K562 (cell line): ENCODE data around the gene METTL14. TPM values are rescaled to one million over a fixed set of nuclear protein-coding genes. Genes with fewer than 3 reads are reported as not detected.

ENCODE experiments used
- ATAC-seq: fragments of 200-7000 bp; cut with Tn5 transposase; 3 replicates; pipeline ENCODE4 v1.9.1; 2020; ENCODE audit warnings: moderate library complexity
- BruUV-seq: library from RNA; stranded (reverse); fragments of 400-500 nt; replicated peaks from 2 replicates; lab custom pipeline; 2021; lab: Mats Ljungman, UMichigan
- CTCF ChIA-PET: fragments of 300-600 bp; formaldehyde crosslinking; extraction: SDS; loops from one replicate; lab custom pipeline; 2021; ENCODE audit warnings: low intra/inter-chr PET ratio; lab: Yijun Ruan, JAX
- POLR2A ChIA-PET: fragments of 300-600, 350-650 bp; sonication (Branson Sonifier 250); formaldehyde crosslinking; extraction: SDS; loops from one replicate; lab custom pipeline; 2021; ENCODE audit warnings: antibody characterized with exemption, inconsistent platforms; lab: Yijun Ruan, JAX
- DNase-seq, 4 experiments: peaks; one replicate each; pipeline versions ENCODE4 v3.0.0 to v3.0.0-alpha.2; 2011 to 2018; ENCODE audit warnings: low spot score in 3 of 4, mixed read lengths in 3 of 4; ENCODE audit errors: extremely low read depth in 1 of 4
- FAIRE-seq: peaks from 2 replicates; lab custom pipeline; 2011; peaks lifted over from hg19 to GRCh38; lab: Jason Lieb, UNC
- H2AFZ ChIP-seq: 2 replicates; pipeline ENCODE4 v1.6.0; 2011; ENCODE audit warnings: low read depth, low read length, control low read depth, inconsistent platforms
- H3K27ac ChIP-seq: fragments of 200-600 bp; 3 replicates; pipeline ENCODE4 v1.8.0; 2011; ENCODE audit warnings: low read depth, mild to moderate bottlenecking, control low read depth, inconsistent platforms, low read length, moderate library complexity, mixed read lengths; ENCODE audit errors: extremely low read depth
- H3K27me3 ChIP-seq, 2 experiments: fragments of 300-600 bp in 1 of 2; 2 replicates in 1 of 2; 3 replicates in 1 of 2; pipeline versions ENCODE4 v1.6.0 to v1.8.0; 2011; ENCODE audit warnings: inconsistent platforms in 2 of 2, low read length in 2 of 2, mild to moderate bottlenecking in 1 of 2, mixed read lengths in 1 of 2, moderate library complexity in 1 of 2; ENCODE audit not compliant: control insufficient read depth in 2 of 2, insufficient read depth in 2 of 2
- H3K36me3 ChIP-seq: fragments of 300-600 bp; 3 replicates; pipeline ENCODE4 v1.8.0; 2011; ENCODE audit warnings: mild to moderate bottlenecking, low read length, inconsistent platforms; ENCODE audit not compliant: control insufficient read depth, insufficient read depth
- H3K4me1 ChIP-seq, 2 experiments: fragments of 200-600 bp in 1 of 2; replicated peaks in 1 of 2; 2 replicates in 1 of 2; 3 replicates in 1 of 2; pipeline versions ENCODE4 v1.5.1 to v1.8.0; 2011; ENCODE audit warnings: inconsistent platforms in 2 of 2, low read length in 2 of 2, mild to moderate bottlenecking in 1 of 2, mixed read lengths in 1 of 2, moderate library complexity in 1 of 2; ENCODE audit not compliant: control insufficient read depth in 2 of 2, insufficient read depth in 2 of 2
- H3K4me2 ChIP-seq: 2 replicates; pipeline ENCODE4 v1.6.1; 2011; ENCODE audit warnings: low read length, control low read depth, inconsistent platforms, mixed read lengths; ENCODE audit not compliant: insufficient read depth
- H3K4me3 ChIP-seq: fragments of 200-600 bp; sonication (generic), shearing (Covaris generic); 2 replicates; pipeline ENCODE4 v1.5.1; 2016; ENCODE audit warnings: control low read depth, inconsistent platforms
- H3K79me2 ChIP-seq: fragments of 200-600 bp; 3 replicates; pipeline ENCODE4 v1.8.0; 2011; ENCODE audit warnings: low read length, inconsistent platforms; ENCODE audit not compliant: control insufficient read depth, insufficient read depth
- H3K9ac ChIP-seq, 2 experiments: 2 replicates each; pipeline versions ENCODE4 v1.6.0 to v1.6.1; 2011; ENCODE audit warnings: low read depth in 2 of 2, low read length in 2 of 2, control low read depth in 1 of 2, inconsistent platforms in 1 of 2, mild to moderate bottlenecking in 1 of 2, mixed read lengths in 1 of 2; ENCODE audit not compliant: insufficient read depth in 1 of 2
- H3K9me1 ChIP-seq: one replicate; pipeline ENCODE4 v1.6.0; 2011; ENCODE audit warnings: inconsistent platforms, mild to moderate bottlenecking, low read length, moderate library complexity; ENCODE audit not compliant: control insufficient read depth, insufficient read depth
- H3K9me3 ChIP-seq: replicated peaks from 2 replicates; pipeline ENCODE4 v1.5.1; 2011; ENCODE audit warnings: low read depth, low read length, inconsistent platforms; ENCODE audit not compliant: control insufficient read depth, insufficient read depth
- H4K20me1 ChIP-seq: replicated peaks from 2 replicates; pipeline ENCODE4 v1.6.1; 2011; ENCODE audit warnings: low read length, inconsistent platforms, mixed read lengths; ENCODE audit not compliant: control insufficient read depth, insufficient read depth
- CEBPZ ChIP-seq: fragments of 150-350 bp; IDR thresholded peaks from 2 replicates; pipeline ENCODE4 v1.6.1; 2014; ENCODE audit warnings: low read depth, mild to moderate bottlenecking, low read length, borderline replicate concordance
- MLLT1 ChIP-seq, 2 experiments: fragments of 450-650 bp; IDR thresholded peaks; 2 replicates each; pipeline ENCODE4 v1.6.1; 2016
- POLR2G ChIP-seq: fragments of 200-400 bp; formaldehyde crosslinking; IDR thresholded peaks from 2 replicates; pipeline ENCODE4 v1.6.1; 2017; ENCODE audit warnings: low read depth, mild to moderate bottlenecking, antibody characterized with exemption, low read length, moderate library complexity
- TARDBP ChIP-seq: fragments of 450-650 bp; IDR thresholded peaks from 2 replicates; pipeline ENCODE4 v1.6.1; 2016
- TCF7 ChIP-seq: sonication (generic); IDR thresholded peaks from 2 replicates; pipeline ENCODE4 v1.6.1; 2016; ENCODE audit warnings: antibody characterized with exemption, borderline replicate concordance
- TEAD2 ChIP-seq: fragments of 450-650 bp; IDR thresholded peaks from 2 replicates; pipeline ENCODE4 v1.6.1; 2016; ENCODE audit warnings: missing genetic modification characterization, control low read depth, missing compliant biosample characterization
- THRAP3 ChIP-seq: fragments of 450-650 bp; IDR thresholded peaks from 2 replicates; pipeline ENCODE4 v1.6.1; 2016; ENCODE audit warnings: mild to moderate bottlenecking, inconsistent platforms, borderline replicate concordance
- TRIM24 ChIP-seq, 2 experiments: fragments of 450-650 bp; IDR thresholded peaks; 2 replicates each; pipeline ENCODE4 v1.6.1; 2016
- ZBTB43 ChIP-seq: sonication (generic); formaldehyde crosslinking; IDR thresholded peaks from 2 replicates; pipeline ENCODE4 v1.8.0; 2023; ENCODE audit warnings: mild to moderate bottlenecking, missing genetic modification reagents
- ZNF586 ChIP-seq: fragments of 450-650 bp; formaldehyde crosslinking; conservative IDR thresholded peaks from 2 replicates; pipeline ENCODE4 v1.4.0; 2020; ENCODE audit warnings: mild to moderate bottlenecking, moderate library complexity
- ZNF76 ChIP-seq: fragments of 250-450 bp; sonication (Bioruptor Pico); IDR thresholded peaks from 2 replicates; pipeline ENCODE4 v1.4.0; 2020; ENCODE audit warnings: mild to moderate bottlenecking, moderate library complexity, borderline replicate concordance
- ZSCAN32 ChIP-seq: fragments of 450-650 bp; formaldehyde crosslinking; IDR thresholded peaks from 2 replicates; pipeline ENCODE4 v1.4.0; 2020; ENCODE audit warnings: mild to moderate bottlenecking, moderate library complexity
- WGBS: fragments of 100-300 bp; shearing (Covaris generic); methylation state at CpG from one replicate; pipeline ENCODE4 v1.1.6; 2016; ENCODE audit warnings: low coverage, mixed read lengths; ENCODE audit not compliant: insufficient coverage; ENCODE audit errors: missing lambda C conversion rate; 5-methylcytosine and 5-hydroxymethylcytosine counted together
- in situ Hi-C: fragments of 300-500 bp; cut with MboI; formaldehyde crosslinking; loops from 4 replicates; pipeline ENCODE4 v1.15.0; 2018; ENCODE audit warnings: inconsistent platforms, mixed read lengths
- intact Hi-C: fragments of 100-400 bp; cut with micrococcal nuclease; formaldehyde crosslinking; loops from 2 replicates; pipeline ENCODE4 v1.14.2; 2022
- polyA plus RNA-seq, 8 experiments: library from polyadenylated mRNA; depleted of rRNA in 4 of 8; stranded (reverse) in 5 of 8; unstranded in 3 of 8; fragments of >200 nt; fragmentation: Nextera tagmentation in 2 of 8; fragmentation: Illumina TruSeq in 1 of 8; extraction: Ambion mirVana in 2 of 8; extraction: Trizol in 1 of 8; gene quantifications; 2 replicates each; pipeline versions ENCODE4 v1.2.1 to v1.2.3, GENCODE V29; 2011 to 2014; ENCODE audit warnings: inconsistent platforms in 1 of 8, missing spikeins in 1 of 8
- total RNA-seq, 7 experiments: library from RNA; depleted of rRNA in 6 of 7; stranded (reverse); fragments of >200 nt in 6 of 7; fragmentation: Illumina TruSeq in 2 of 7; extraction: Trizol in 2 of 7; gene quantifications; 2 replicates each; pipeline versions ENCODE4 v1.2.1 to v1.2.3, GENCODE V29; 2011 to 2021; ENCODE audit warnings: low replicate concordance in 1 of 7
- TF ChIP-seq, protein P1 (sequence below): fragments of 250-450 bp; sonication (Bioruptor Pico); IDR thresholded peaks from 2 replicates; pipeline ENCODE4 v1.5.1; 2021; ENCODE audit warnings: mild to moderate bottlenecking
- TF ChIP-seq, protein P2 (sequence below): IDR thresholded peaks from 2 replicates; pipeline ENCODE4 v1.6.1; 2012; ENCODE audit warnings: low read depth, low read length, improper control_type of control experiment, borderline replicate concordance

Gene METTL14
- total and polyA plus RNA-seq, 9 of the 15 experiments (the other 6 are each of a cell fraction or from before 2014, with no cell fraction given), result 16.7 to 42.4 (median 27.7) TPM

DNA sequence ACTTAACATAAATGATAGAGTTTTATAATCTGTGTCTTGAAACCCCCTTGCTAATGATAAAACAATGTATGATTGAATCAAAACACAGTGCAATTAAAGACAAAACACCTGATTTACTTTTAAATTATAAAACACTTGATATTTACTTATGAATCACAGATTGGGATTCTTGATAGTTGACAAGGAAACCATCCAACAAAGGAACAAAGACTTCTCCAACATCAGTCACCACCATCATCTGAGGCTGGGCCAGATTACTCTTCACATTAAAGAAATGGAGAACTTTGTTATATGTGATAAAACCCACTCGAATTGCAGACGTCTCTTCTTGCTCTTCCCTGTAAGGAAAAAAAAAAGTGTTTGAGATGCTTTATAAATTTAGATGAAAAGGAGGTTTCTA, 67.4 kb downstream of the METTL14 start:
- ATAC-seq (no peak), FAIRE-seq (no peak), DNase-seq (no peak)
- POLR2A ChIA-PET, result no interaction called here
- intact Hi-C loops, result no loop called here
- H3K27me3 ChIP-seq, result no peaks in the 10 kb centered on the region
- no peaks in the 10 kb centered on the region for H3K9me3 ChIP-seq
- CTCF ChIA-PET, result no interaction called here
- no peaks in the 10 kb centered on the region for H4K20me1 ChIP-seq
- no peak overlapping the region for H2AFZ ChIP-seq
- BruUV-seq, result no TSS peak
- H3K27ac ChIP-seq, result no peak overlapping the region
- H3K4me1 ChIP-seq, result no peaks in the 10 kb centered on the region
- H3K79me2 ChIP-seq, result no peaks in the 10 kb centered on the region
- in situ Hi-C loops, result no loop called here
- no peak overlapping the region for H3K4me3 ChIP-seq
- 87% methylated on average over 2 of the region's 2 CpGs for WGBS
- no peak overlapping the region for H3K9ac ChIP-seq
- peaks cover 18% of the 10 kb centered on the region for H3K36me3 ChIP-seq
- H3K4me2 ChIP-seq, result no peak overlapping the region
- H3K9me1 ChIP-seq, result no peaks in the 10 kb centered on the region
- TF ChIP-seq CEBPZ (no peak), ZNF586 (CRISPR knock-in tag) (no peak), POLR2G (no peak), ZNF76 (CRISPR knock-in tag) (no peak), ZSCAN32 (CRISPR knock-in tag) (no peak), ZBTB43 (CRISPR knock-in tag) (no peak), TEAD2 (tag) (no peak), THRAP3 (no peak), TRIM24 (IDR thresholded peaks at IDR 0.05) (no peak), MLLT1 (IDR thresholded peaks at IDR 0.05) (no peak), TARDBP (no peak), TCF7 (no peak)
- TF ChIP-seq, protein P1, sequence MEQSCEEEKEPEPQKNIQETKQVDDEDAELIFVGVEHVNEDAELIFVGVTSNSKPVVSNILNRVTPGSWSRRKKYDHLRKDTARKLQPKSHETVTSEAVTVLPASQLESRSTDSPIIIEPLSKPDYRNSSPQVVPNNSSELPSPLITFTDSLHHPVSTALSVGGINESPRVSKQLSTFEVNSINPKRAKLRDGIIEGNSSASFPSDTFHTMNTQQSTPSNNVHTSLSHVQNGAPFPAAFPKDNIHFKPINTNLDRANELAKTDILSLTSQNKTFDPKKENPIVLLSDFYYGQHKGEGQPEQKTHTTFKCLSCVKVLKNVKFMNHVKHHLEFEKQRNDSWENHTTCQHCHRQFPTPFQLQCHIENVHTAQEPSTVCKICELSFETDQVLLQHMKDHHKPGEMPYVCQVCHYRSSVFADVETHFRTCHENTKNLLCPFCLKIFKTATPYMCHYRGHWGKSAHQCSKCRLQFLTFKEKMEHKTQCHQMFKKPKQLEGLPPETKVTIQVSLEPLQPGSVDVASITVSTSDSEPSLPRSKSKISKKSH (CRISPR knock-in tag), result no peak
- TF ChIP-seq, protein P2, sequence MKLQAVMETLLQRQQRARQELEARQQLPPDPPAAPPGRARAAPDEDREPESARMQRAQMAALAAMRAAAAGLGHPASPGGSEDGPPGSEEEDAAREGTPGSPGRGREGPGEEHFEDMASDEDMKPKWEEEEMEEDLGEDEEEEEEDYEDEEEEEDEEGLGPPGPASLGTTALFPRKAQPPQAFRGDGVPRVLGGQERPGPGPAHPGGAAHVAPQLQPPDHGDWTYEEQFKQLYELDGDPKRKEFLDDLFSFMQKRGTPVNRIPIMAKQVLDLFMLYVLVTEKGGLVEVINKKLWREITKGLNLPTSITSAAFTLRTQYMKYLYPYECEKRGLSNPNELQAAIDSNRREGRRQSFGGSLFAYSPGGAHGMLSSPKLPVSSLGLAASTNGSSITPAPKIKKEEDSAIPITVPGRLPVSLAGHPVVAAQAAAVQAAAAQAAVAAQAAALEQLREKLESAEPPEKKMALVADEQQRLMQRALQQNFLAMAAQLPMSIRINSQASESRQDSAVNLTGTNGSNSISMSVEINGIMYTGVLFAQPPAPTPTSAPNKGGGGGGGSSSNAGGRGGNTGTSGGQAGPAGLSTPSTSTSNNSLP, result no peak
